ENCODE measurements around the gene POLE.
"Not testable (repeated sequence)": the region's sequence is repeated elsewhere in the genome, so short reads cannot be mapped to it uniquely, and the experiment has no call there.

Gene POLE

GRCh38 chr12:132718644-132719043, 31.5 kb upstream of the POLE start:
- no peak for DNase-seq

GRCh38 chr12:132717531-132718387, 30.6 kb upstream of the POLE start:
- no peak for DNase-seq

GRCh38 chr12:132717011-132717410, 29.9 kb upstream of the POLE start:
- no peak for DNase-seq

GRCh38 chr12:132716356-132716755, 29.2 kb upstream of the POLE start:
- DNase-seq = no peak

GRCh38 chr12:132715874-132716273, 28.7 kb upstream of the POLE start:
- no peak for DNase-seq

- no peak for DNase-seq
Observed at GRCh38 chr12:132713123-132713522, 26.0 kb upstream of the POLE start.

- DNase-seq = no peak
Observed at GRCh38 chr12:132711080-132711843, 24.1 kb upstream of the POLE start.

- peak; percentile 90 to 95 for DNase-seq
Observed at GRCh38 chr12:132710405-132711079, 23.4 kb upstream of the POLE start, which contains the start of gene PGAM5. TSS of gene PGAM5 (plus strand) at chr12:132710842. CDS start at chr12:132710877, 35 bp downstream.

GRCh38 chr12:132710043-132710404, 22.9 kb upstream of the POLE start:
- DNase-seq = no peak

GRCh38 chr12:132708150-132708549, 21.0 kb upstream of the POLE start:
- no peak for DNase-seq

GRCh38 chr12:132707241-132707640, 20.1 kb upstream of the POLE start:
- no peak for DNase-seq

- no peak for DNase-seq
Observed at GRCh38 chr12:132703641-132704040, 16.5 kb upstream of the POLE start.

- no peak for DNase-seq
Observed at GRCh38 chr12:132702640-132703039, 15.5 kb upstream of the POLE start.

- no peak for DNase-seq
Observed at GRCh38 chr12:132700212-132700822, 13.2 kb upstream of the POLE start.

- DNase-seq = no peak
Observed at GRCh38 chr12:132698341-132698740, 11.2 kb upstream of the POLE start.

GRCh38 chr12:132695431-132695830, 8.3 kb upstream of the POLE start:
- DNase-seq = no peak

- not testable (repeated sequence) for DNase-seq
Observed at GRCh38 chr12:132694888-132695287, 7.7 kb upstream of the POLE start.

GRCh38 chr12:132692030-132692429, 4.9 kb upstream of the POLE start:
- DNase-seq = not testable (repeated sequence)

GRCh38 chr12:132690112-132690511, 3.0 kb upstream of the POLE start:
- DNase-seq = no peak

- no peak for DNase-seq
Observed at GRCh38 chr12:132689227-132689626, 2.1 kb upstream of the POLE start.

GRCh38 chr12:132686825-132687210, 324 bp downstream of the POLE start:
- DNase-seq = peak; percentile 49 to 68

- DNase-seq = no peak
Observed at GRCh38 chr12:132685400-132685799, 1.7 kb downstream of the POLE start.

- no peak for DNase-seq
Observed at GRCh38 chr12:132677492-132677891, 9.7 kb downstream of the POLE start.

Measured in NCI-H2081 (cell line).